Caki2 (cell line): Measurements from ENCODE around the gene HELLS. TPM values are rescaled to one million over a fixed set of nuclear protein-coding genes. Genes with fewer than 3 reads are reported as not detected.
"Not testable (repeated sequence)": the region's sequence is repeated elsewhere in the genome, so short reads cannot be mapped to it uniquely, and the experiment has no call there.

Source experiments
- DNase-seq: peaks from one replicate; pipeline ENCODE4 v3.0.0-alpha.2; 2015; ENCODE audit warnings: low read depth
- in situ Hi-C: cut with HindIII; loops from 2 replicates; pipeline ENCODE4 v1.10.0; 2016; ENCODE audit warnings: low sequenced_read_pairs, low pct_unique_long_range_greater_than_20kb, mixed read lengths
- total RNA-seq: library from RNA; depleted of rRNA; stranded (reverse); fragments of >200 nt; shearing (Covaris generic); gene quantifications from 2 replicates; pipeline ENCODE4 v1.2.3, GENCODE V29; 2014; ENCODE audit warnings: low replicate concordance; rRNA removed

HELLS gene
- total RNA-seq = 59.2 and 74.8 TPM in 2 replicates

DNA sequence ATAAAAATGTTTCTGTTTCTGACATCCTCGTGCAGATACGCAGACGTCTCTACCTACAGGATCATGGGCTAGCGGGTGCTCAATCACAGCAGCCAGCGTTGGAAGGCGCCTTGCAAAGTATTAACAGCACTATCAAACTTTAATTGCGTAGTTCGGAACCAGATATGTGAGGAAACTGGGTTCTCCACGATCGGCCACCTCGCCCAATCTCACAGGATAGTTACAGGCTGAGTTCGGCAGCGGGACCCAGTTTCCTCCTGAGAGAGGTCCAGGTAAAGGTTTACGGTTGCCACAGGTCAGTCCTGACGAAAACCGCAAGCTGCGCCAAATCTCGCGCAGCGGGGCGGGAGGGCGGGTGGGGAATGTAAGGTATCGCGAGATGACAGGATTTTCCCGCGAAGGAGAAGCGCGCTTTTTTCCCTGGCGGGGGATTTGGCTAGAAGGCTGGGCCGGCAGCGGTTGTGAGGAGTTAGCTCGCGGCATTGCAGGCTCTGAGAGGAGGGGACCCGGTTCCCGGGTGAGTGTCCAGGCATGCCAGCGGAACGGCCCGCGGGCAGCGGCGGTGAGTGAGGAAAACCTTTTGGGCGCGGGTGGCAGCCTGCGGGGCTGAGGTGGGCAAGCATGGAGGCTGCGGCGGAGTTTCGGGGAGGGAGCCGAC lies at the start of gene HELLS:
HELLS (plus strand) TSS at position 398 of the 658 bp plus-strand sequence; CDS start at position 532, 134 bp downstream.
- peak; percentile 90 for DNase-seq
- in situ Hi-C loops = no loop called here

DNA sequence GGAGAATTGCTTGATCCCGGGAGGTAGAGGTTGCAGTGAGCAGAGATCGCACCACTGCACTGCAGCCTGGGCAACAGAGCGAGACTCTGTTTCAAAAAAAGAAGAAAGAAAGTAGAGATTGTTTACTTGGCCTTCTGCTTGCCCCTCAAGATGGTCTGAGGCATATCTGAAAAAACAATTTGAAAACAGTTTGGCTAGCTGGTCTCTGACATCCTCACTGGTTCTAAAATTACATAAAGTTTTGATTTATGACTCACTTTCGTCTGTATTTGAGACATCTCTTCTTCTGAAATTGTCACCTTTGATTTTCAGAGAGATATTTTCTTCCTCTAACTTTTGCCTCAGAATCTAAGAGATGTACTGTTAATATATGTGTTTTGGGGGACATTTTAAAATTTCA lies 49.6 kb upstream of the HELLS start:
- DNase-seq = no peak
- in situ Hi-C loops = no loop called here

DNA sequence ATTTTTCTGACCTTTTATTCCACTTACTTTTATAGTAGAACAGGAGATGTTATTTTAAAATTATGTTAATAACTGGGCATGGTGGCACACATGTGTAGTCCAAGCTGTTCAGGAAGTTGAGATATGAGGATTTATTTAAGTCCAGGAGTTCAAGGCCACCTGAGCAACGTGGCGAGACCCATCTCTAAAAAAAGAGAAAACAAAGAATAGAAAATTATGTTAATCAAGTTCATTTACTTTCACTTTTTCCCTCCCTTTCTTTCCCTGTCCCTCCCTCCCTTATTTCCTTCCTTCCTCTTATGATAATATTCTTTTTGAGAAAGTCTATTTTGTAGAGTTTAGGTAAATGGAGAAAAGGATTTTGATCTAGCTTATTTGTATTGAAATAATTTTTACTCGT lies 48.9 kb upstream of the HELLS start:
- no peak for DNase-seq
- in situ Hi-C loops = no loop called here

DNA sequence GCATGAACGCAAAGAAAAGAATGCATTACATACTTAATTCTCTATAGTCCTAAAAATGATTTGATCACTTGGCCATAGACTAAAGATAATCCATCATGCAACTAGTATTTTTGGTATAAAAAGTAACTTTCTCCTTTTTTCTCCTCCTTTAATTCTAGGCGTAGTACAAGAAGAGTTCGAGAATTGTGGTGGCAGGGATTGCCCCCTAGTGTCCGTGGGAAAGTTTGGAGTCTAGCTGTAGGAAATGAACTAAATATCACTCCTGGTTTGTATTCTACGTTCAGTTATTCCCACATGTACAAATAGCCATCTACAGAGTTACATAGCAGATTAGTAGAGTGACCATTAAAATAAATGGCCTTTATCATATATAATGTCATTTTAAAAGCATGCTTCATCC lies 45.5 kb upstream of the HELLS start:
- in situ Hi-C loops = no loop called here
- no peak for DNase-seq

GRCh38 chr10:94521276-94522250 lies 24.0 kb upstream of the HELLS start:
- DNase-seq = no peak
- in situ Hi-C loops = no loop called here

DNA sequence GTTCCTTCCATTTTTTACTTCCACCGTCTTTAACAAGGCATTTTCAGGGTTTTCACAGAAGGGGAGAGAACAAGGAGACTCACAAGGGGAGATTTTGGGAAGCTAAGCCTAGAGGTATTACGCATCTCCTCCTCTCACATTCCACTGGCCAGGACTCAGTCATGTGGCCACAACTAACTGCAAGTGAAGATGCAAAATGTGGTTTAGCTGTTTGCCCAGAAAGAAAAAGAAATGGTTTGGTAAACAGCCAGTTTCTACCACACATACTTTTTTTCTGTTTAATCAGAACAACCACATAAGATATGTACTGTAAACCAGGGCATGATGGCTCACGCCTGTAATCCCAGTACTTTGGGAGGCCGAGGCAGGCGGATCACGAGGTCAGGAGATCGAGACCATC lies 21.4 kb upstream of the HELLS start:
- in situ Hi-C loops = no loop called here
- no peak for DNase-seq

- in situ Hi-C loops = no loop called here
- DNase-seq = no peak
These were observed 20.9 kb upstream of the HELLS start for GRCh38 chr10:94524711-94525110.

- in situ Hi-C loops, DNase-seq: not testable (repeated sequence)
These were observed 14.0 kb upstream of the HELLS start for GRCh38 chr10:94531550-94531949.

DNA sequence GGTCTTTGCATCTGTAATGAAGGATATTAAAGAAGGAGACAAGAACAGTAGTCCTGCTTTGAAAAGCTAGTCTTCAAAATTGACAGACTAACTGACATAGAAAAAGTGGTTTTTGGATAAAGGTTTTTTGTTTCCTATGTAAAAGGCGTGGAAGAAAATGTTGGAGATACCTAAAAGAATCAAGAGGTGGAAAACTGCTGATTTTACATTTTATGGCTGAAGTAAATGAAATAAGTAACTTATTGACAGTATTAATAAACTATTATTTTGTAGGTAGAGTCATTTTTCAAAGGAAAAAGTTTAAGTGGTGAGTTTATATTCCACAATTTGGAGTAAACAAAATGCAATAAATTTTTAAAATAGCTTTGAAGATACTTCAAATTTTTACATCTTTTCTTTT lies 12.6 kb upstream of the HELLS start:
- no peak for DNase-seq
- in situ Hi-C loops = no loop called here

GRCh38 chr10:94542282-94542681 lies 3.3 kb upstream of the HELLS start:
- in situ Hi-C loops, DNase-seq: not testable (repeated sequence)

DNA sequence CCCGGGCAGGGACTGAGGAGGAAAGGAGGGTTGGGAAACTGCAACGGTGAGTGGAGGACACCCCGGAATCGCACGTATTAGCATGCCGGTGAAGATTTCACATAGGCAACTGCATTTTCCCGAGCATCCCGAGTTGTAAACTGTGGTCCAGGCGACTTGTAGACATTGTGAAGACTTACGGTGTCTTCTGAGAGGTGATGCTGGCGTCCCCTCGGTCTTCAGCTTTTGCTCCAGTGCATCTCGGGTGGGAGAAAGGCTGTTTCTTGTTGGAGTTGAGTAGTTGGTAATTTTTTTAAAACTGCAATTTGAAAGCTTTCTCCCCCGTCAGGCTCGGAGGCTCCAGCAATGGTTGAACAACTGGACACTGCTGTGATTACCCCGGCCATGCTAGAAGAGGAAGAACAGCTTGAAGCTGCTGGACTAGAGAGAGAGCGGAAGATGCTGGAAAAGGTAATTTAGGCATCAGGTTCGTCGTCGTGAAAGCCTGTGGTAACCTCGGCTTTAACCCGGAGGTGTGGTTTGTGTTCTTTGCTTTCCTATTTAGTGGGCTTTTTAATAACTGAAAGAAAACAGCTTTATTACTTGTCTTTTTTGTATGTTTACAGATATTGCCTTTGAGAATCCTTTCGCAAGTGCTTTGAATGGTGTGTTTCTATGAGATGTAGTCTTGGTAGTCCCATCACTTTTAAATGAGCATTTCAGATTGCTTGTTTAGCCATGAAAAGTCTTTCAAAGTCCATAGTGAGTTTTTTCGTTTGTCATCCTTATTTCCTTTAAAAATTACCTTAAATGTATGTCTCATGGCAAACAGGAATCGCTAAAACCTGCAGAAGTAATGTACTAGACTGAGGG lies 687 bp downstream of the HELLS start:
- DNase-seq = peak; percentile 19
- in situ Hi-C loops = no loop called here

DNA sequence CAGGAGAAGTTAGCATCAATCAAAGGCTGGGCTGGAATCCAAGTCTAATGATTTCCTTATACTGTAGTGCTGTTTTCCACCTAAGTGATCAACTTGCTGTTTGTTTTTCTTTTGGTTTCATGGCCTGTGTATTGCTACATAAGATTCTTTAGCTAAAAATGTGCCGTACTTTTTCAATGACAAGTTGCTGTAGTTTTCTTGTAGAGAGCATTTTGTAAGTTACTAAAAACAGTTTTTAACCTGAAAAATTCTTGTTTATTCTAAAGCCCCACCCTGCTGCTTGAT lies 1.3 kb downstream of the HELLS start:
- in situ Hi-C loops = no loop called here
- peak; percentile 17 for DNase-seq

GRCh38 chr10:94549221-94549620 lies 3.6 kb downstream of the HELLS start:
- no peak for DNase-seq
- in situ Hi-C loops = no loop called here

DNA sequence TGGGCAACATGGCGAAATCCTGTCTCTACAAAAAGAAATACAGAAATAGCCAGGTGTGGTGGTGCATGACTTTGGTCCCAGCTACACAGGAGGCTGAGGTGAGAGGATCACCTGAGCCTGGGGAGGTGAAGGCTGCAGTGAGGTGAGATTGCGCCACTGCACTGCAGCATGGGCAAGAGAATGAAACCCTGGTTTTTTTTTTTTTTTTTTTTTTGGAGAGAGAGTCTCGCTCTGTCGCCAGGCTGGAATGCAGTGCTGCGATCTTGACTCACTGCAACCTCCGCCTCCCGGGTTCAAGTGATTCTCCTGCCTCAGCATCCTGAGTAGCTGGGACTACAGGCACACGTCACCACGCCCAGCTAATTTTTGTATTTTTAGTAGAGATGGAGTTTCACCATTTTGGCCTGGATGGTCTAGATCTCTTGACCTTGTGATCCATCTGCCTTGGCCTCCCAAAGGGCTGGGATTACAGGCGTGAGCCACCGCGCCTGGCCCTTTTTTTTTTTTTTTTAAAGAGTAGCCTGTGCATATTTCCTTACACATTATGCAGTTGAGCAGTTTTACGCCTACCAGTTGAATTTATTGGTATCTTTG lies 22.2 kb downstream of the HELLS start:
- DNase-seq = peak; percentile 57
- in situ Hi-C loops = not testable (repeated sequence)

- no peak for DNase-seq
- in situ Hi-C loops = no loop called here
These were observed 25.5 kb downstream of the HELLS start for GRCh38 chr10:94571081-94571480.

DNA sequence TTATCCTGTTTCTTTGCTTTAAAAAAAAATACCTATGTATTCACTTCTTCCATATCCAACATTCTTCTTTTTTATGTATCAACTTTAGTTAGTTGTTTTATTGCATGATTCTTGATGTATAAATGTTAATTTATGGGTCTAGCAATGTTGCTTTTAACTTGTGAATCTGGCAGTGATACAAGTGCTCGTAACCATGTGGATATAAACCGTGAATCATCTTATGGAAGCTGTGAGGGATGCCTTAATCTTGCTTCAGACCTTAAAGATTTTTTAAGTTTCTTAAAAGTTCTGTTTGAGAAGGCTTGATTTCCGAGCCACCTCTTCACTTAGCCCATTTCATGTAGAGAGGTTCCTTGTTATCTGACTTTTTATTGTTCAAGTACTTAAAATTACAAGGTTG lies 25.9 kb downstream of the HELLS start:
- in situ Hi-C loops = no loop called here
- no peak for DNase-seq

GRCh38 chr10:94578790-94579189 lies 33.2 kb downstream of the HELLS start:
- no peak for DNase-seq
- in situ Hi-C loops = no loop called here

- DNase-seq = no peak
- in situ Hi-C loops = no loop called here
These were observed 37.5 kb downstream of the HELLS start for GRCh38 chr10:94583124-94583523.
